SU-DHL-6 (cell line): ENCODE measurements around the gene REN.

ENCODE experiments used
- EZH2phosphoT487 ChIP-seq: fragments of 200-600 bp; sonication (generic), shearing (Covaris generic); conservative IDR thresholded peaks from 2 replicates; pipeline ENCODE4 v1.6.1; 2018; ENCODE audit warnings: mild to moderate bottlenecking, antibody characterized with exemption, low read length, moderate library complexity, mixed read lengths
- TF ChIP-seq, protein P1 (sequence below): fragments of 200-600 bp; sonication (generic); IDR thresholded peaks from one replicate; pipeline ENCODE4 v1.5.1; 2017; ENCODE audit warnings: antibody characterized with exemption, mild to moderate bottlenecking, low read length, moderate library complexity; ENCODE audit not compliant: insufficient read depth, poor library complexity, severe bottlenecking

DNA sequence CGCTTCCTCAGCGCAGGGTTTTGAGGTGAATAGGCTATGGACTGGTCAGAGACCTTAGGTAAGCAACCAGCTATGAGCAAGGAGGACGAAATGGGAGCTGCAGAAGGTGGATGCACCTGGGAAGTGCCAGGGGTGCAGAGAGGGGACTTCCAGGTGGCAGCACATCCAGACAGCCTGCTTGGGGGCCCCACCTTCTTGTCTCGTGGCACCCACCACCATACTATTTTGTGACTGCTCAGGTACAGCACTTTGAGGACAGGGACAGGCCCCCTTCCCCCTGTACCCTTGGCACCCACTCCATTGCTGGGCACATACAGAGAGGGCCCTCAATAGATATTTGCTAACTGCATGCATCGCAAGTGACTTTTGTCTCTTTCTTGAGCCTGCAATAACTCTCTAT, 30.9 kb upstream of the REN start:
- TF ChIP-seq, protein P1, sequence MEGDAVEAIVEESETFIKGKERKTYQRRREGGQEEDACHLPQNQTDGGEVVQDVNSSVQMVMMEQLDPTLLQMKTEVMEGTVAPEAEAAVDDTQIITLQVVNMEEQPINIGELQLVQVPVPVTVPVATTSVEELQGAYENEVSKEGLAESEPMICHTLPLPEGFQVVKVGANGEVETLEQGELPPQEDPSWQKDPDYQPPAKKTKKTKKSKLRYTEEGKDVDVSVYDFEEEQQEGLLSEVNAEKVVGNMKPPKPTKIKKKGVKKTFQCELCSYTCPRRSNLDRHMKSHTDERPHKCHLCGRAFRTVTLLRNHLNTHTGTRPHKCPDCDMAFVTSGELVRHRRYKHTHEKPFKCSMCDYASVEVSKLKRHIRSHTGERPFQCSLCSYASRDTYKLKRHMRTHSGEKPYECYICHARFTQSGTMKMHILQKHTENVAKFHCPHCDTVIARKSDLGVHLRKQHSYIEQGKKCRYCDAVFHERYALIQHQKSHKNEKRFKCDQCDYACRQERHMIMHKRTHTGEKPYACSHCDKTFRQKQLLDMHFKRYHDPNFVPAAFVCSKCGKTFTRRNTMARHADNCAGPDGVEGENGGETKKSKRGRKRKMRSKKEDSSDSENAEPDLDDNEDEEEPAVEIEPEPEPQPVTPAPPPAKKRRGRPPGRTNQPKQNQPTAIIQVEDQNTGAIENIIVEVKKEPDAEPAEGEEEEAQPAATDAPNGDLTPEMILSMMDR, result no peak
- TF ChIP-seq EZH2phosphoT487, result no peak
